AG10803 (cell line): ENCODE results near the gene FRMD4A.

Experiments used
- DNase-seq: peaks from one replicate; pipeline ENCODE4 v3.0.0; 2010; ENCODE audit warnings: low read depth
- H3K4me3 ChIP-seq: 2 replicates; pipeline ENCODE4 v1.5.1; 2011; ENCODE audit warnings: mild to moderate bottlenecking, low read length, control low read depth
- CTCF ChIP-seq: conservative IDR thresholded peaks from 2 replicates; pipeline ENCODE4 v1.5.1; 2011; ENCODE audit warnings: mild to moderate bottlenecking, low read length, control low read depth, inconsistent platforms

Gene FRMD4A

GRCh38 chr10:14345262-14345661, 14.5 kb upstream of the FRMD4A start:
- no peak overlapping the region for H3K4me3 ChIP-seq
- TF ChIP-seq CTCF: no peak
- no peak for DNase-seq

DNA sequence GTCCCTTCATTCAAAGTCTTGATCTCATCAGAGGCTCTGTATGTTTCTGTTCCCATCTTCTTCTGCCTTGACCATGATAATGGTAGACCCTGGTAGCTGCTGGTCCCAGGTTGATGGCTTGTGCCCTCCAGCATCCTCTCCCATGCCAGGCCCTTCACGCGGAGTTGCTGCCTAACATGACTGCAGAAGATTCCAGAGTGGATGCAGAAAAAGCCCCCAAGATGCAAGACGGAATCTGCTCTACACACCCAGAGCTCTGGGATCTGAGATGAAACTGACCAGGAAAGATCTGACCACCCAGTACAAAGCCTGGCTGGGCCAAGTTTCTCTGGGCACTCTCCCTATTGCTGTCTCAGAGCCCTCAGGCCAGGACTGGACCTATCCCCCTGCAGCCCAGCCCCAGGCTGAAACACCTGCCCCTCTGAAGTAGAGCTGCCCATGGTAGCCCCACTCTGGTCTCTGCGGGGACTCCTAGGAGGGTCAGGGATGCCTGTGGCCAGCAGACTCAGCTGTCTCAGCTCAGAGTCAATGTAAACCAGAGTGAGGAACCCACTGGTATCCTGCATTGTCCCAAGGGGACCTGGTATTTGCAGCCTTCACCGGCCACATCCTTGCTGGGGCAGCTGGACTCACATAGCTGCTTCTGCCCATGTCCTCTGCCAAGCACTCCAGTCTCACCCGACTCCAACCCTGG, 9.5 kb upstream of the FRMD4A start:
- H3K4me3 ChIP-seq: no peak overlapping the region
- DNase-seq: no peak
- no peak for TF ChIP-seq CTCF

DNA sequence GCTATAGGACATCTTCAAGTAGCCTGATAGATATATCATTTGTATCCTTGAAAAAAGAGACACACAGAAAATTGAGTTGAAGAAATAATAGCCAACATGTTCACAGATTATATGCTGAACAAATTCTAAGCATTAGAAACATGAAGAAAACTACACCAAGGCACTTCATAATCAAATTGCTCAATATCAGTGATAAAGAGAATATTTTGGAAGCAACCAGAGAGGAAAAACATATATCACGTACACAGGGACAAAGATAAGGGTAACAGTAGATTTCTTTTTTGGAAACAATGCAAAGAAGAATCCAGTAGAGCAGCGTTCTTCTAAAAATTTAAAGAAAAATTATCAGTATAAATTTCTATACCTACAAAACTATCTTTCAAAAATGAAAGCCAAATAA, 6.0 kb upstream of the FRMD4A start:
- H3K4me3 ChIP-seq: no peak overlapping the region
- DNase-seq: no peak
- TF ChIP-seq CTCF: no peak

- H3K4me3 ChIP-seq: no peak overlapping the region
- no peak for DNase-seq
- no peak for TF ChIP-seq CTCF
Observed at GRCh38 chr10:14334771-14335170, 4.0 kb upstream of the FRMD4A start.

GRCh38 chr10:14333606-14334005, 2.9 kb upstream of the FRMD4A start:
- no peak for TF ChIP-seq CTCF
- no peak overlapping the region for H3K4me3 ChIP-seq
- no peak for DNase-seq

GRCh38 chr10:14332903-14333302, 2.2 kb upstream of the FRMD4A start:
- DNase-seq: no peak

More at GRCh38 chr10:14332903-14333302, 2.2 kb upstream of the FRMD4A start:
- no peak for TF ChIP-seq CTCF
- no peak overlapping the region for H3K4me3 ChIP-seq
